Gastrocnemius medialis (tissue), 4 donors: ENCODE measurements around the gene TRNT1. TPM values are rescaled to one million over a fixed set of nuclear protein-coding genes. Genes with fewer than 3 reads are reported as not detected.

Experiments used
- ATAC-seq, 2 donors: fragments of 150-250 bp; one replicate each; pipeline ENCODE4 v1.9.1; 2016
- DNase-seq, 2 donors: peaks; one replicate each; pipeline ENCODE4 v3.0.0-alpha.2; 2019
- H3K27ac ChIP-seq, 4 donors: fragments of 200-600 bp; sonication (generic); 1 replicate in 1 of 4; 2 replicates in 3 of 4; pipeline ENCODE4 v1.5.1; 2016 to 2018; ENCODE audit warnings: mild to moderate bottlenecking in 2 of 4, moderate library complexity in 1 of 4
- H3K27me3 ChIP-seq, 3 donors: fragments of 200-600 bp; sonication (generic) in 2 of 3; 1 replicate in 1 of 3; 2 replicates in 2 of 3; pipeline versions ENCODE4 v1.5.1 to v1.6.0; 2016 to 2019; ENCODE audit warnings: mild to moderate bottlenecking in 1 of 3, moderate library complexity in 1 of 3
- H3K36me3 ChIP-seq, 2 donors: fragments of 200-600 bp; sonication (generic) in 1 of 2; one replicate each; pipeline ENCODE4 v1.5.1; 2017 to 2018
- H3K4me1 ChIP-seq, 2 donors: fragments of 200-600 bp; sonication (generic) in 1 of 2; one replicate each; pipeline ENCODE4 v1.5.1; 2016 to 2017; ENCODE audit warnings: mild to moderate bottlenecking in 2 of 2
- H3K4me3 ChIP-seq, 4 donors: fragments of 200-600 bp; sonication (generic) in 3 of 4; 1 replicate in 1 of 4; 2 replicates in 3 of 4; pipeline ENCODE4 v1.5.1; 2016 to 2019; ENCODE audit warnings: mild to moderate bottlenecking in 2 of 4
- H3K9me3 ChIP-seq, 3 donors: fragments of 200-600 bp; sonication (generic) in 2 of 3; 1 replicate in 1 of 3; 2 replicates in 2 of 3; pipeline ENCODE4 v1.5.1; 2016 to 2019
- CTCF ChIP-seq, 5 experiments: fragments of 450-650 bp in 3 of 5; fragments of 200-600 bp in 2 of 5; sonication (generic) in 2 of 5; IDR thresholded peaks in 4 of 5; conservative IDR thresholded peaks in 1 of 5; 1 replicate in 4 of 5; 2 replicates in 1 of 5; pipeline ENCODE4 v1.5.1; 2016 to 2019; ENCODE audit warnings: antibody characterized with exemption in 5 of 5, mild to moderate bottlenecking in 3 of 5, moderate library complexity in 3 of 5
- POLR2A ChIP-seq, 2 donors: fragments of 450-650 bp; IDR thresholded peaks; one replicate each; pipeline ENCODE4 v1.6.1; 2017; ENCODE audit warnings: antibody characterized with exemption in 2 of 2, mild to moderate bottlenecking in 2 of 2, moderate library complexity in 2 of 2
- in situ Hi-C, 4 donors: fragments of 200-750 bp; cut with MboI; loops; one replicate each; pipeline versions ENCODE4 v1.15.0 to v1.8.0; 2017; ENCODE audit warnings: low sequenced_read_pairs in 4 of 4
- intact Hi-C: fragments of 100-400 bp; cut with DNase I; formaldehyde crosslinking; loops from one replicate; pipeline ENCODE4 v1.15.1; 2023; ENCODE audit warnings: low total_unique reads
- total RNA-seq, 4 donors: library from RNA; depleted of rRNA; stranded (reverse); fragments of >200 nt; gene quantifications; one replicate each; pipeline versions ENCODE4 v1.1.0 to v1.2.3, GENCODE V29; 2016

Gene TRNT1
- total RNA-seq, 4 donors from 2014 or later, result 2.7 to 9.6 (median 7.3) TPM

- DNase-seq (no peak), ATAC-seq (no peak)
- TF ChIP-seq CTCF (IDR thresholded peaks at IDR 0.05 in 4 of 5, conservative IDR thresholded peaks at IDR 0.05 in 1 of 5) (no peak), POLR2A (IDR thresholded peaks at IDR 0.05) (no peak)
- H3K4me3 ChIP-seq, result no peak overlapping the region
- no peaks in the 10 kb centered on the region for H3K4me1 ChIP-seq
- no peaks in the 10 kb centered on the region for H3K27me3 ChIP-seq
- in situ Hi-C loops (no loop called here), intact Hi-C loops (no loop called here)
- H3K9me3 ChIP-seq, result no peaks in the 10 kb centered on the region
- H3K27ac ChIP-seq, result no peak overlapping the region
- H3K36me3 ChIP-seq, result no peaks in the 10 kb centered on the region
Observed at GRCh38 chr3:3109407-3110298, 17.1 kb upstream of the TRNT1 start.

- no peaks in the 10 kb centered on the region for H3K27me3 ChIP-seq
- H3K9me3 ChIP-seq, result no peaks in the 10 kb centered on the region
- DNase-seq (no peak), ATAC-seq (no peak)
- H3K27ac ChIP-seq, result no peak within 1 kb of the TSS
- intact Hi-C loops, result no loop called here
- H3K4me1 ChIP-seq, result no peaks in the 10 kb centered on the region
- no peak within 1 kb of the TSS for H3K4me3 ChIP-seq
- TF ChIP-seq POLR2A (IDR thresholded peaks at IDR 0.05) (no peak), CTCF (IDR thresholded peaks at IDR 0.05 in 4 of 5, conservative IDR thresholded peaks at IDR 0.05 in 1 of 5) (no peak)
- in situ Hi-C loops, result no loop called here
- no peaks in the 10 kb centered on the region for H3K36me3 ChIP-seq
Observed at GRCh38 chr3:3110299-3110630, 16.5 kb upstream of the TRNT1 start, which contains the start of gene IL5RA. Gene IL5RA (minus strand): TSS chr3:3110374. CDS start chr3:3104984, 5,390 bp downstream.

- no peak overlapping the region for H3K27ac ChIP-seq
- no peaks in the 10 kb centered on the region for H3K36me3 ChIP-seq
- in situ Hi-C loops, result no loop called here
- no peak overlapping the region for H3K4me3 ChIP-seq
- intact Hi-C loops, result no loop called here
- no peaks in the 10 kb centered on the region for H3K4me1 ChIP-seq
- no peaks in the 10 kb centered on the region for H3K27me3 ChIP-seq
- TF ChIP-seq CTCF (IDR thresholded peaks at IDR 0.05 in 4 of 5, conservative IDR thresholded peaks at IDR 0.05 in 1 of 5) (no peak), POLR2A (IDR thresholded peaks at IDR 0.05) (no peak)
- no peaks in the 10 kb centered on the region for H3K9me3 ChIP-seq
- no peak for ATAC-seq
- no peak for DNase-seq
Observed at GRCh38 chr3:3110749-3111361, 15.9 kb upstream of the TRNT1 start.

GRCh38 chr3:3113042-3113709, 13.6 kb upstream of the TRNT1 start:
- H3K27me3 ChIP-seq, result no peaks in the 10 kb centered on the region
- no peaks in the 10 kb centered on the region for H3K9me3 ChIP-seq
- DNase-seq, result no peak
- TF ChIP-seq POLR2A (IDR thresholded peaks at IDR 0.05) (no peak), CTCF (IDR thresholded peaks at IDR 0.05 in 4 of 5, conservative IDR thresholded peaks at IDR 0.05 in 1 of 5) (no peak)
- H3K27ac ChIP-seq, result no peak overlapping the region
- H3K36me3 ChIP-seq, result no peaks in the 10 kb centered on the region
- intact Hi-C loops, result no loop called here
- in situ Hi-C loops, result no loop called here
- ATAC-seq, result no peak
- H3K4me1 ChIP-seq, result no peaks in the 10 kb centered on the region
- no peak overlapping the region for H3K4me3 ChIP-seq
